Neural progenitor cell (in vitro differentiated cells): Measurements from ENCODE around the gene DNMT3A.

Source experiments
- EZH2 ChIP-seq: fragments of 200-600 bp; sonication (generic); IDR thresholded peaks from 2 replicates; pipeline ENCODE4 v1.6.1; 2017; ENCODE audit warnings: antibody characterized with exemption, mild to moderate bottlenecking, moderate library complexity
- EZH2phosphoT487 ChIP-seq: fragments of 200-600 bp; sonication (generic); IDR thresholded peaks from 2 replicates; pipeline ENCODE4 v1.6.1; 2017; ENCODE audit warnings: antibody characterized with exemption
- TF ChIP-seq, protein P1 (sequence below): fragments of 200-600 bp; sonication (generic); IDR thresholded peaks from 2 replicates; pipeline ENCODE4 v1.5.1; 2017; ENCODE audit warnings: antibody characterized with exemption, mild to moderate bottlenecking

DNA sequence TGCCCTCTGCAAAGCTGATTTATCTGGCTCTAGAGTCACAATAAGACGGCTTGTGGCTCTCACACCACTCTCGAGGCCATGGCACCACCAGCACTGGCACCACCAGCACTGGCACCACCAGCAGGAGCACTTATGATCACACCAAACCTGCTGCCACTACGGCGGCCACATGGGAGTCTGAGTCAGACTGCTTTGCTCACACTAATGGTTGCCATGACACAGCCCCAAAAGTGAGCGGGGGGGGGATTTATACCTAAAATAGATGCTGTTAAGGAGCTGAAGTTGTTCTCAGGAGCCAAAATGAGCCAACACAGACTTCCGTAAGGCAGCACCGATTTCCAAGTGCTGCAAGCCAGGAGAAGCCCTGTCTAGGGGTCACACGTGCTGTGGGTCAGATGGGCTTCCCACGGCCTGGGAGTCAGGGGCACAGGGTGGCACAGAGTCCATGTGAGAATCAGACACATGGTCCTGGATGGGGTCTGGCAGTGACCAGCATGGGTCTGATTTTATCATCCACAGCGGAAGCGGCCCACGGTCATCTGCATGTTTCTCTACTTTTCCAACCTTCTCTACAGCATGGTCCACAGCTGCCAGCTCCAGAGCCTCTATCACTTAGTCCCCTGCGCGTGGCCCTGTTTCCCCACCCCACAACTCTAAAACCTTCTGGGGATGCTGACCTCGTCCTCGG, 16.7 kb downstream of the DNMT3A start:
- TF ChIP-seq, protein P1, sequence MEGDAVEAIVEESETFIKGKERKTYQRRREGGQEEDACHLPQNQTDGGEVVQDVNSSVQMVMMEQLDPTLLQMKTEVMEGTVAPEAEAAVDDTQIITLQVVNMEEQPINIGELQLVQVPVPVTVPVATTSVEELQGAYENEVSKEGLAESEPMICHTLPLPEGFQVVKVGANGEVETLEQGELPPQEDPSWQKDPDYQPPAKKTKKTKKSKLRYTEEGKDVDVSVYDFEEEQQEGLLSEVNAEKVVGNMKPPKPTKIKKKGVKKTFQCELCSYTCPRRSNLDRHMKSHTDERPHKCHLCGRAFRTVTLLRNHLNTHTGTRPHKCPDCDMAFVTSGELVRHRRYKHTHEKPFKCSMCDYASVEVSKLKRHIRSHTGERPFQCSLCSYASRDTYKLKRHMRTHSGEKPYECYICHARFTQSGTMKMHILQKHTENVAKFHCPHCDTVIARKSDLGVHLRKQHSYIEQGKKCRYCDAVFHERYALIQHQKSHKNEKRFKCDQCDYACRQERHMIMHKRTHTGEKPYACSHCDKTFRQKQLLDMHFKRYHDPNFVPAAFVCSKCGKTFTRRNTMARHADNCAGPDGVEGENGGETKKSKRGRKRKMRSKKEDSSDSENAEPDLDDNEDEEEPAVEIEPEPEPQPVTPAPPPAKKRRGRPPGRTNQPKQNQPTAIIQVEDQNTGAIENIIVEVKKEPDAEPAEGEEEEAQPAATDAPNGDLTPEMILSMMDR, result no peak
- TF ChIP-seq EZH2, result no peak
- no peak for TF ChIP-seq EZH2phosphoT487
